Measurements from ENCODE around the gene SLC38A1.

SLC38A1 gene

DNA sequence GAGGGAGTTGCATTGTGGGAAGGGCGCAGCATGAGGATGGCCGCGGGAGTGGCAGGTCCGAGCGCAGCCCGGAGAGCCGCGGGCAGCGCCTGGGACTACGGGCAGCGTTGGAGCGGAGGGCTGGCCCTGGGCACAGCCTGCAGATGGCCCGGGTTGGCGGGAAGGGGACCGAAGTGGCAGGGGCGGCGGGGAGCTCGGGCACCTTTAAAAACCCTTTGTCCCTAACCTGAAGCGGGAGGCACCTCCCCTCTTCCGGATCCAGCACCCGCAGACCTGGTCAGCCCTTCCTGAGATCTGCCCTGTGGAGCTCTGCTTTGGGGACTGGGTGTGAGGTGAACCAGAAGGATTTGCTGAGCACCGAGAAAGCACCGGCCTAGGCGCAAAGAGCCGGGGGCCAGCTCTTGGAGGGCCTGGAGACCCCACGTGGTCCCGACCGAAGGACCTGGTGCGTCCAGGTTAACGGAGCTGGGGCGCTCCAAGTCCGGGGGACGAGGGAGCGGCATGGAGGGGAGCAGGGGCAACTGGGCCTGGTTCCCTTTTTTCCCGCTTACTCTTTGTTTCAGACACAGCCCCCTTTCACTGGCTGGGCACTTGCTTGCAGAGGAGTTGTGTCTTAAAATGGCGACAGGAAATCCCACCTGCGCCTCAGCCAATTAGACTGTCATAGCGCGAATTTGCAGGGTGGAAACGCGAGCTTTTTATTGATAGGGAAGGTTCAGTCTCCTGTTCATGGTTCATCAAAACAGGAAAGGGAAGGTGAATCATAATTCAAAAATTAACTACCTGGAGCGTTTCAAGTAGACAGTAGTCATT is 792 bp upstream of the SLC38A1 start:
- no peak for TF ChIP-seq PPARA (CRISPR knock-in tag; IDR thresholded peaks at IDR 0.05; ENCODE audit: borderline replicate concordance)
- no peak for TF ChIP-seq BACH2 (CRISPR knock-in tag; IDR thresholded peaks at IDR 0.05; ENCODE audit: borderline replicate concordance)
- no peak for TF ChIP-seq ZNF70 (CRISPR knock-in tag; IDR thresholded peaks at IDR 0.05)
- TF ChIP-seq, protein P1, sequence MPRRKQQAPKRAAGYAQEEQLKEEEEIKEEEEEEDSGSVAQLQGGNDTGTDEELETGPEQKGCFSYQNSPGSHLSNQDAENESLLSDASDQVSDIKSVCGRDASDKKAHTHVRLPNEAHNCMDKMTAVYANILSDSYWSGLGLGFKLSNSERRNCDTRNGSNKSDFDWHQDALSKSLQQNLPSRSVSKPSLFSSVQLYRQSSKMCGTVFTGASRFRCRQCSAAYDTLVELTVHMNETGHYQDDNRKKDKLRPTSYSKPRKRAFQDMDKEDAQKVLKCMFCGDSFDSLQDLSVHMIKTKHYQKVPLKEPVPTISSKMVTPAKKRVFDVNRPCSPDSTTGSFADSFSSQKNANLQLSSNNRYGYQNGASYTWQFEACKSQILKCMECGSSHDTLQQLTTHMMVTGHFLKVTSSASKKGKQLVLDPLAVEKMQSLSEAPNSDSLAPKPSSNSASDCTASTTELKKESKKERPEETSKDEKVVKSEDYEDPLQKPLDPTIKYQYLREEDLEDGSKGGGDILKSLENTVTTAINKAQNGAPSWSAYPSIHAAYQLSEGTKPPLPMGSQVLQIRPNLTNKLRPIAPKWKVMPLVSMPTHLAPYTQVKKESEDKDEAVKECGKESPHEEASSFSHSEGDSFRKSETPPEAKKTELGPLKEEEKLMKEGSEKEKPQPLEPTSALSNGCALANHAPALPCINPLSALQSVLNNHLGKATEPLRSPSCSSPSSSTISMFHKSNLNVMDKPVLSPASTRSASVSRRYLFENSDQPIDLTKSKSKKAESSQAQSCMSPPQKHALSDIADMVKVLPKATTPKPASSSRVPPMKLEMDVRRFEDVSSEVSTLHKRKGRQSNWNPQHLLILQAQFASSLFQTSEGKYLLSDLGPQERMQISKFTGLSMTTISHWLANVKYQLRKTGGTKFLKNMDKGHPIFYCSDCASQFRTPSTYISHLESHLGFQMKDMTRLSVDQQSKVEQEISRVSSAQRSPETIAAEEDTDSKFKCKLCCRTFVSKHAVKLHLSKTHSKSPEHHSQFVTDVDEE (CRISPR knock-in tag; IDR thresholded peaks at IDR 0.05): no peak
- no peak for TF ChIP-seq RARB (CRISPR knock-in tag; IDR thresholded peaks at IDR 0.05)
- no peak for TF ChIP-seq CREB5 (CRISPR knock-in tag; IDR thresholded peaks at IDR 0.05; ENCODE audit: low read depth)
- TF ChIP-seq TOX (CRISPR knock-in tag; IDR thresholded peaks at IDR 0.05; ENCODE audit: borderline replicate concordance): no peak
- TF ChIP-seq, protein P2, sequence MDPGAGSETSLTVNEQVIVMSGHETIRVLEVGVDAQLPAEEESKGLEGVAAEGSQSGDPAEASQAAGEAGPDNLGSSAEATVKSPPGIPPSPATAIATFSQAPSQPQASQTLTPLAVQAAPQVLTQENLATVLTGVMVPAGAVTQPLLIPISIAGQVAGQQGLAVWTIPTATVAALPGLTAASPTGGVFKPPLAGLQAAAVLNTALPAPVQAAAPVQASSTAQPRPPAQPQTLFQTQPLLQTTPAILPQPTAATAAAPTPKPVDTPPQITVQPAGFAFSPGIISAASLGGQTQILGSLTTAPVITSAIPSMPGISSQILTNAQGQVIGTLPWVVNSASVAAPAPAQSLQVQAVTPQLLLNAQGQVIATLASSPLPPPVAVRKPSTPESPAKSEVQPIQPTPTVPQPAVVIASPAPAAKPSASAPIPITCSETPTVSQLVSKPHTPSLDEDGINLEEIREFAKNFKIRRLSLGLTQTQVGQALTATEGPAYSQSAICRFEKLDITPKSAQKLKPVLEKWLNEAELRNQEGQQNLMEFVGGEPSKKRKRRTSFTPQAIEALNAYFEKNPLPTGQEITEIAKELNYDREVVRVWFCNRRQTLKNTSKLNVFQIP (CRISPR knock-in tag; IDR thresholded peaks at IDR 0.05; ENCODE audit: borderline replicate concordance, low read depth): no peak
- TF ChIP-seq ARNTL (CRISPR knock-in tag; IDR thresholded peaks at IDR 0.05; ENCODE audit: borderline replicate concordance, low read depth): no peak
- no peak for TF ChIP-seq ZNF8 (CRISPR knock-in tag; IDR thresholded peaks at IDR 0.05)
- no peak for TF ChIP-seq GLIS3 (CRISPR knock-in tag; IDR thresholded peaks at IDR 0.05)
- no peak for TF ChIP-seq SNAI2 (CRISPR knock-in tag; IDR thresholded peaks at IDR 0.05)
- no peak for TF ChIP-seq ZNF565 (CRISPR knock-in tag; conservative IDR thresholded peaks at IDR 0.05; ENCODE audit: low read depth)
- ATAC-seq: peak; percentile 57

GRCh38 chr12:46267825-46268582 is 839 bp downstream of the SLC38A1 start:
- ATAC-seq: peak; percentile 33
- TF ChIP-seq ZFP3 (CRISPR knock-in tag; IDR thresholded peaks at IDR 0.05): peak; percentile 90
- TF ChIP-seq, protein P2 (CRISPR knock-in tag; IDR thresholded peaks at IDR 0.05; ENCODE audit: borderline replicate concordance, low read depth): no peak
- TF ChIP-seq ZNF70 (CRISPR knock-in tag; IDR thresholded peaks at IDR 0.05): no peak
- no peak for TF ChIP-seq ISL1 (CRISPR knock-in tag; IDR thresholded peaks at IDR 0.05)

DNA sequence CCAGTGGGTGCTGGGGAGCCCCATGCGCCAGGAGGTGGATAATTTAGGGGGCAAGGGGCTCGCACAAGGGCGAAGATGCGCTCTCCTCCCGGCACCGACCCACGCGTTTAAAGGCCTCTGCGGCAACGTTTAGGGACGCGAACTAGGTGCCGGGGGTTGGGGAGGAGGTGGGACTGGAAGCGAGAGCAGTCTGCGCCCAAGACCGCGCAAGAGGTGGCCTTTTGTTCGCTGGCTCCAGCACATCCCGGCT is 1.3 kb downstream of the SLC38A1 start:
- peak; percentile 14 for ATAC-seq
- no peak for TF ChIP-seq CSDC2 (CRISPR knock-in tag; IDR thresholded peaks at IDR 0.05)
- no peak for TF ChIP-seq ZNF565 (CRISPR knock-in tag; conservative IDR thresholded peaks at IDR 0.05; ENCODE audit: low read depth)
- no peak for TF ChIP-seq ZFP3 (CRISPR knock-in tag; IDR thresholded peaks at IDR 0.05)
- TF ChIP-seq TCF4 (CRISPR knock-in tag; IDR thresholded peaks at IDR 0.05; ENCODE audit: borderline replicate concordance): no peak
- no peak for TF ChIP-seq SNAI2 (CRISPR knock-in tag; IDR thresholded peaks at IDR 0.05)
- TF ChIP-seq ZC3H10 (CRISPR knock-in tag; IDR thresholded peaks at IDR 0.05): no peak
- TF ChIP-seq TOX (CRISPR knock-in tag; IDR thresholded peaks at IDR 0.05; ENCODE audit: borderline replicate concordance): no peak
- no peak for TF ChIP-seq OSR1 (CRISPR knock-in tag; IDR thresholded peaks at IDR 0.05)
- TF ChIP-seq, protein P3, sequence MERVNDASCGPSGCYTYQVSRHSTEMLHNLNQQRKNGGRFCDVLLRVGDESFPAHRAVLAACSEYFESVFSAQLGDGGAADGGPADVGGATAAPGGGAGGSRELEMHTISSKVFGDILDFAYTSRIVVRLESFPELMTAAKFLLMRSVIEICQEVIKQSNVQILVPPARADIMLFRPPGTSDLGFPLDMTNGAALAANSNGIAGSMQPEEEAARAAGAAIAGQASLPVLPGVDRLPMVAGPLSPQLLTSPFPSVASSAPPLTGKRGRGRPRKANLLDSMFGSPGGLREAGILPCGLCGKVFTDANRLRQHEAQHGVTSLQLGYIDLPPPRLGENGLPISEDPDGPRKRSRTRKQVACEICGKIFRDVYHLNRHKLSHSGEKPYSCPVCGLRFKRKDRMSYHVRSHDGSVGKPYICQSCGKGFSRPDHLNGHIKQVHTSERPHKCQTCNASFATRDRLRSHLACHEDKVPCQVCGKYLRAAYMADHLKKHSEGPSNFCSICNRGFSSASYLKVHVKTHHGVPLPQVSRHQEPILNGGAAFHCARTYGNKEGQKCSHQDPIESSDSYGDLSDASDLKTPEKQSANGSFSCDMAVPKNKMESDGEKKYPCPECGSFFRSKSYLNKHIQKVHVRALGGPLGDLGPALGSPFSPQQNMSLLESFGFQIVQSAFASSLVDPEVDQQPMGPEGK (CRISPR knock-in tag; IDR thresholded peaks at IDR 0.05; ENCODE audit: borderline replicate concordance): no peak
- TF ChIP-seq, protein P2 (CRISPR knock-in tag; IDR thresholded peaks at IDR 0.05; ENCODE audit: borderline replicate concordance, low read depth): no peak
- TF ChIP-seq, protein P1 (CRISPR knock-in tag; IDR thresholded peaks at IDR 0.05): no peak
- TF ChIP-seq ESRRG (CRISPR knock-in tag; IDR thresholded peaks at IDR 0.05): no peak
